MM.1S (cell line): ENCODE data around the gene CRNN.
A peak's percentile ranks its signal among the peaks of the same experiment; 100 is the strongest.

Source experiments
- CTCF ChIP-seq: fragments of 300-600 bp; sonication (generic); IDR thresholded peaks from 2 replicates; pipeline ENCODE4 v1.5.1; 2016; ENCODE audit warnings: antibody characterized with exemption, low read length, mixed read lengths
- EZH2 ChIP-seq: fragments of 300-600 bp; sonication (generic); optimal IDR thresholded peaks from 2 replicates; pipeline ENCODE3; 2017; ENCODE audit warnings: low read depth, mild to moderate bottlenecking, antibody characterized with exemption, low read length, mixed read lengths
- EZH2phosphoT487 ChIP-seq: fragments of 300-600 bp; sonication (generic); IDR thresholded peaks from 2 replicates; pipeline ENCODE4 v1.6.1; 2018; ENCODE audit warnings: antibody characterized with exemption, low read length

- TF ChIP-seq CTCF = peak; percentile 97
- no peak for TF ChIP-seq EZH2
- peak; percentile 95; the same call in 1 of the 2 replicates for TF ChIP-seq EZH2phosphoT487
Measured at GRCh38 chr1:152459596-152460528, 45.8 kb upstream of the CRNN start.
